NAMALWA (cell line): Measurements from ENCODE around the gene TRMT10B.
"Not testable (repeated sequence)": the region's sequence is repeated elsewhere in the genome, so short reads cannot be mapped to it uniquely, and the experiment has no call there.

Experiments
- DNase-seq: peaks from one replicate; pipeline ENCODE4 v3.0.0-alpha.2; 2015; ENCODE audit warnings: low spot score

TRMT10B gene

DNA sequence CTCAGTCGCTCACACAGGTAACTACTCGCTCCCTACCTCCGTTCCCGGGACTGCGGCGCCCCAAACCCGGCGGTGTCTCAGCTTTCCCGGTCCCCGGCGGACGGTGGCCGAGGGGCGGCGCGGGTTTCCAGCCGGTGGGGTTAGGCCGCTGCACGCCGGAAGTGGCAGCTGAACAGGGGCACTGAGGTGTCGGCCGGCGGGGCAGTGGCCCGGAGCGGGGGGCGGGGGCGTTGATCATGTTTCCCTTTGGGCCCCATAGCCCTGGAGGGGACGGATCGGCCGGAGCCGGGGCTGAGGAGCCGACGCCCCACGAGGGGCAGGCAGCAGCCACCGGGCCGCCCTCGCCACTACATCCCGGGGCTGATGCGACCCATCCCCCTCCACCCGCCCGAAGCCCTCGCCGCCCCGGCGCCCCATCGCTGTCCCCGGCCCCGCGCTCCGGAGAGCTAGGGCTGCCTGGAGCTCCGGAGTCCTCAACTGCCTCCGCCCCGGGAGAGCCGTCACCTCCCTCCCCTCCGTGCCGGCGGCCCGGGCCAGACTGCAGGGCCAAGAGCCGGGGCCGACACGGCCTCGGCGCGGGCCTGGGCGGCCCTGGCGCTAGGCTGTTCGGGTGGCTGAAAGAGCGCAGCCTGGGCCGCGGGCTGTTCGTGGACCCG lies 47.2 kb downstream of the TRMT10B start, which contains the start of gene DCAF10:
TSS of gene DCAF10 (plus strand) at position 167 of the 656 bp plus-strand sequence. CDS start at position 237, 70 bp downstream.
- peak; percentile 84 for DNase-seq

DNA sequence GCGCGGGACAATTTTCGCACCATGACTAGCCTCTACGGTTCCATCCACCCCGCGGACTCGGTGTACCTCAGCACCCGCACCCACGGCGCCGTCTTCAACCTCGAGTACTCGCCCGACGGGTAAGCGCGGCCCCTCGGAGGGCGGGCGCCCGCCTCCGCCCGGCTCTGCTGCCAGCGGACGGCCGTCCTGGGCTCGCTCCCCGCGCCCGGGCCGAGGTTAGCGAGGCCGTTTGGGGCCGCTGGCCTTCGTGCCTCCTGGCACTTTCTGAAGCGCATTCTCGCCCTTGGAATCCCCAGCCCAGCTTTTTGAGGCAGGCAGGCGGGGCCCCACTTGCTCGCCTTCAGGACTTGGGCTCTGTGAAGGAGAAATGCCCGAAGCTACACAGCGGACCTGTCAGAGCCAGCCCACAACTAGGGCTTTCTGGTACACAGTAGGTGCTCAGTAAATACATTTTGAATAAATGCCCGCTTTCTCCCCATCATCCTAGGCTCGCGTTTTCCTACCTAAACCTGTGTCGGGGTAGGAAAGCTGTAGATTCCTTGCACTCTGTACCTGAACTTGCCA lies 47.8 kb downstream of the TRMT10B start:
- DNase-seq: peak; percentile 58

DNA sequence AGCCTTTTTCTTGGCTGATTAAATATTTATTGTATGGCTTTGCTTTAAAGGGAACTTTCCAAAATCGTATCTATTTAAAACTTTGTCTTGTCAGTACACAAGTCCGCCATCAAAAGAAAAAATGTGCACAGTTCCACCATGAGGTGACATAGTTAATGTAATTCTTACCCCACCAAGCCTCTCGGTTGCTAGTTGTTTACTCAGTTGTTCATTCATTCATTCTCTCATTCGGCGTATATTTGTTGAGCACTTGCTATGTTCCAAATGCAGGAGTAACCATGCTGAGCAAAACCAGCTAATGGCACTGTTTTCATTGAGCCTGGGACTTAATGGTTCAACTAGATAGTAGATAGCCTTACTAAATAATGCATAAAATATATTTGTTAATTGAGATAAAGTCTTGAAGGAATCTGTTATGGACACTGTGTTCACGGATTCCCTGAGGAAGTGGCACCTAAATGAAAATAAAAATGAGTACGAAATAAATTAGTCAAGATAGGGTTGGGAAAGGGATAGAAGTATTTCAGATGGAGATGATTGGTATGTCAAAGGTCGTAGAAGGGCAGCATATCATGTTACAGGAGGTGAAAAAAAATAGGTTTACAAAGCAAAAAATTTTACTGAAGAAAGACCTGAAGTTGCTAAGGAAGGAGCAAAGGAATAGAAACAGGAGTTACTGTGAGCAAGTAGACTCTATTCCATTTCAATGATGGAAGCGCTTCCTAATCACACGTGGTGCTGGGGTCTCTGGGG lies 48.5 kb downstream of the TRMT10B start:
- peak; percentile 54 for DNase-seq

DNA sequence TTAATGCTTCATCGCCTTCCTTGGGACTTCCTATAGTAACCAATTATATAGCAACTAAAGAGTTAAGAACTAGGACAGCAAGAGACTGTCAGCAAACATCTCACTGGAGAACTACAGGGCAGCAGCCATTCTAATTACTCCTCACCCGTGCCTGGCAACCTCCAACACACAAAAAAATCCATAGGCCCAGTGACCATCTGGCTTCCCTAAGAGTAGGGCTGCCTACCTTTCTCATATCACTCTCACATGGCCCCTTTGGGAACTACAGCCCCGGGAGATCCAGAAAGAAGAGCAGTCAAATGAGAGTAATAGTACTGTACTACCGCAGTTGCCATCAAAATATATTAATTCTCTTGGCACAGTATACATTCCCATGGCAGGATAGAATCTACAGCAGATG lies 52.7 kb downstream of the TRMT10B start:
- no peak for DNase-seq

DNA sequence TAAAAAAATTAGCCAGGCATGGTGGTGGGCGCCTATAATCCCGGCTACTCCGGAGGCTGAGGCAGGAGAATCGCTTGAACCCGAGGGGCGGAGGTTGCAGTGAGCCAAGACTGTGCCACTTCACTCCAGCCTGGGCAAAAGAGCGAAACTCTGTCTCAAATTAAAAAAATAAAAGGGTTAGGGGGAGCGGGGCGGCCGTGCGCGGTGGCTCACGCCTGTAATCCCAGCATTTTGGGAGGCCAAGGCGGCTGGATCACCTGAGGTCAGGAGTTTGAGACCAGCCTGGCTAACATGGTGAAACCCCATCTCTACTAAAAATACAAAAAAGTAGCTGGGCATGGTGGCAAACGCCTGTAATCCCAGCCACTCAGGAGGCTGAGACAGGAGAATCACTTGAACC lies 56.1 kb downstream of the TRMT10B start:
- not testable (repeated sequence) for DNase-seq

DNA sequence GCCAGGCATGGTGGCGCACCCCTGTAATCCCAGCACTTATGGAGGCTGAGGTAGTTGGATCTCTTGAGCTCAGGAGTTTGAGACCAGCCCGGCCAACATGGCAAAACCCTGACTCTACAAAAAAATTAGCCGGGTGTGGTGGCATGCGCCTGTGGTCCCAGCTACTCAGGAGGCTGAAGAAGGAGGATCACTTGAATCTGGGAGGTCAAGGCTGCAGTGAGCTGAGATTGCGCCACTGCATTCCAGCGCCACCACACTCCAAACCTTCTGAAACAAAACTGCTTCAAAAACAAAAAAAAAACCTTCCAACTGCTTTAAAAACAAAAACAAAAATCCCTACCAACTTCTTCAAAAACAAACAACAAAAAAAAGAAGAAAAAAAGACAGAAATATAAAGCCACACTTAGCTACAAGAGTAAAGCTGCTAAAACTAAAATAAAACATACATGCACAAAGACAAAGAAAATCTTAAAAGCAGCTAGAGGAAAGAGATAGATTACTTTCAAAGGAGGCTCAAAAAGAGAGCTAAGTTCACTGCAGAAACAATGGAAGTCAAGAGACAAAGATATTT lies 58.4 kb downstream of the TRMT10B start:
- DNase-seq: no peak

- DNase-seq: no peak
Observed at GRCh38 chr9:37812773-37813379, 59.3 kb downstream of the TRMT10B start.

- no peak for DNase-seq
Observed at GRCh38 chr9:37818849-37819248, 65.2 kb downstream of the TRMT10B start.

- no peak for DNase-seq
Observed at GRCh38 chr9:37820142-37820541, 66.5 kb downstream of the TRMT10B start.

DNA sequence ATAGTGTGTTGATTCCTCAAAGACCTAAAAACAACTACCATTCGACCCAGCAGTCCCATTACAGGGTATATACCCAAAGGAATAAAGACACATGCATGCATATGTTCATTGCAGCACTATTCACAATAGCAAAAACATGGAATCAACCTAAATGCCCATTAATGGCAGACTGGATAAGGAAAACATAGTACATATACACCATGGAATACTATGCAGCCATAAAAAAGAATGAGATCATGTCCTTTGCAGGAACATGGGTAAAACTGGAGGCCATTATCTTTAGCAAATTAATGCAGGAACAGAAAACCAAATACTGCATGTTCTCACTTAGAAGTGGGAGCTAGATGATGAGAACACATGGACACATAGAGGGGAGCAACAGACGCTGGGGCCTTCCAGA lies 71.6 kb downstream of the TRMT10B start:
- not testable (repeated sequence) for DNase-seq

GRCh38 chr9:37827483-37828165 lies 74.0 kb downstream of the TRMT10B start:
- DNase-seq: no peak
